A673 (cell line): ENCODE measurements around the gene CORO6.

ENCODE experiments used
- EZH2 ChIP-seq: fragments of 200-600 bp; sonication (generic); IDR thresholded peaks from 2 replicates; pipeline ENCODE4 v1.6.1; 2017; ENCODE audit warnings: borderline replicate concordance, low read depth, mild to moderate bottlenecking, mixed read lengths, antibody characterized with exemption, low read length; ENCODE audit not compliant: poor library complexity, severe bottlenecking
- TF ChIP-seq, protein P1 (sequence below): fragments of 300-800, 200-600 bp; sonication (generic); conservative IDR thresholded peaks from 2 replicates; pipeline ENCODE4 v1.5.1; 2017; ENCODE audit warnings: low read depth, mild to moderate bottlenecking, antibody characterized with exemption, low read length, moderate library complexity, mixed read lengths

DNA sequence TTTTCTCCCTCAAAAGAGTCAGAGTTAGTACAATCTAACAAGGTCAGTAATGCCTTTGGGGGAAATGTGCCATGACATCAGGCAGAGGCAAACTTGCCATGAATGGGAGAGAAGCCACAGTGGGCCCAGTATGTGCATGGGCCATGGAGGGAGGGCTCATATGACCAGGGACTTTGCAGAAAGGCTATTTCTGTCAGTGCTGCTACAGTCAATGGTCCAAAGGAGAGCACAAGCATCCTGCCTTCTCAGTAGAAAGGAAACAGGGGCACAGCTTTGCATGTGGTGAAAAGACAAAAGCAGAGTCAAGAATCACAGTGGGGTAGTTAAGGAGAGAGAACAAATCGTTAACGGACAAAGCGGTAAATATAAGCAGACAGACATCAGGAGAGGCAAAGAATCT is 11.2 kb upstream of the CORO6 start:
- TF ChIP-seq, protein P1, sequence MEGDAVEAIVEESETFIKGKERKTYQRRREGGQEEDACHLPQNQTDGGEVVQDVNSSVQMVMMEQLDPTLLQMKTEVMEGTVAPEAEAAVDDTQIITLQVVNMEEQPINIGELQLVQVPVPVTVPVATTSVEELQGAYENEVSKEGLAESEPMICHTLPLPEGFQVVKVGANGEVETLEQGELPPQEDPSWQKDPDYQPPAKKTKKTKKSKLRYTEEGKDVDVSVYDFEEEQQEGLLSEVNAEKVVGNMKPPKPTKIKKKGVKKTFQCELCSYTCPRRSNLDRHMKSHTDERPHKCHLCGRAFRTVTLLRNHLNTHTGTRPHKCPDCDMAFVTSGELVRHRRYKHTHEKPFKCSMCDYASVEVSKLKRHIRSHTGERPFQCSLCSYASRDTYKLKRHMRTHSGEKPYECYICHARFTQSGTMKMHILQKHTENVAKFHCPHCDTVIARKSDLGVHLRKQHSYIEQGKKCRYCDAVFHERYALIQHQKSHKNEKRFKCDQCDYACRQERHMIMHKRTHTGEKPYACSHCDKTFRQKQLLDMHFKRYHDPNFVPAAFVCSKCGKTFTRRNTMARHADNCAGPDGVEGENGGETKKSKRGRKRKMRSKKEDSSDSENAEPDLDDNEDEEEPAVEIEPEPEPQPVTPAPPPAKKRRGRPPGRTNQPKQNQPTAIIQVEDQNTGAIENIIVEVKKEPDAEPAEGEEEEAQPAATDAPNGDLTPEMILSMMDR = no peak
- TF ChIP-seq EZH2 = no peak
